ENCODE results near the gene ATP6V1F. TPM values are rescaled to one million over a fixed set of nuclear protein-coding genes. Genes with fewer than 3 reads are reported as not detected.

The ATP6V1F gene
- total RNA-seq, 3 donors from 2014 or later, result 55.6 to 85.5 (median 82.4) TPM

- Histone ChIP-seq H3K9me3 (no peaks in the 10 kb centered on the region), H3K4me1 (ENCODE audit: low read depth) (peaks cover 13% of the 10 kb centered on the region), H3K36me3 (ENCODE audit: low read depth) (no peaks in the 10 kb centered on the region), H3K4me3 (no peak overlapping the region)
- peak; percentile 26 for ATAC-seq
- DNase-seq, result peak in 2 of 3 donors; percentile 38 to 62
- intact Hi-C loops (cut with DNase I, micrococcal nuclease), result no loop called here
- no peak for TF ChIP-seq CTCF (IDR thresholded peaks at IDR 0.05)
Measured at GRCh38 chr7:128833148-128833945, 29.3 kb upstream of the ATP6V1F start.

DNA sequence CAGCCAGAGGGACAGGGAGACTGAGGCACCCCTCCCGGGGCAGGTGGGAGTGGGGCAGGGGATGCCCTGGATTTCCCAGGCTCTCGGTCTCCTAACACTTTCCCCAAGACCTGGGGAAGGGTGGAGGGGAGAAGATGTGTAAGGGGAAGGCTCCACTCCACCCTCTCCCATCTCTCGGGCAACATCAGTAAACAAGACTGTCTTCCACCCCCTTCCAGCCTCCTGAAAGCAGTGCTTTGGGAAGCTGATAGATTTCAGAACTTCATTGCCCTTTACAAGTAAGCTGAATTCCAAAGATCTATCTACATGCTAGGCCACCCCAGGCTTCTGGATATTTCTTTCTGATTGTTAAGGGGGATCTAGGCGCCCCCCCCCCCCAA lies 28.7 kb upstream of the ATP6V1F start:
- ATAC-seq (no peak), DNase-seq (no peak)
- H3K4me3 ChIP-seq, result no peak overlapping the region
- TF ChIP-seq CTCF (IDR thresholded peaks at IDR 0.05), result no peak
- no peaks in the 10 kb centered on the region for H3K9me3 ChIP-seq
- intact Hi-C loops (cut with DNase I, micrococcal nuclease), result no loop called here
- no peaks in the 10 kb centered on the region for H3K36me3 ChIP-seq (ENCODE audit: low read depth)
- H3K4me1 ChIP-seq (ENCODE audit: low read depth), result peaks cover 13% of the 10 kb centered on the region

- intact Hi-C loops (cut with DNase I, micrococcal nuclease), result no loop called here
- no peaks in the 10 kb centered on the region for H3K36me3 ChIP-seq (ENCODE audit: low read depth)
- no peak for ATAC-seq
- peaks cover 12% of the 10 kb centered on the region for H3K4me1 ChIP-seq (ENCODE audit: low read depth)
- no peak for DNase-seq
- TF ChIP-seq CTCF (IDR thresholded peaks at IDR 0.05), result no peak
- no peaks in the 10 kb centered on the region for H3K9me3 ChIP-seq
- H3K4me3 ChIP-seq, result no peak overlapping the region
Measured at GRCh38 chr7:128835231-128835751, 27.4 kb upstream of the ATP6V1F start.

GRCh38 chr7:128835790-128836641 lies 26.6 kb upstream of the ATP6V1F start:
- Histone ChIP-seq H3K36me3 (ENCODE audit: low read depth) (no peaks in the 10 kb centered on the region), H3K4me3 (no peak overlapping the region), H3K4me1 (ENCODE audit: low read depth) (peaks cover 5% of the 10 kb centered on the region), H3K9me3 (no peaks in the 10 kb centered on the region)
- ATAC-seq, result no peak
- TF ChIP-seq CTCF (IDR thresholded peaks at IDR 0.05), result no peak
- no peak for DNase-seq
- intact Hi-C loops (cut with DNase I, micrococcal nuclease), result no loop called here

DNA sequence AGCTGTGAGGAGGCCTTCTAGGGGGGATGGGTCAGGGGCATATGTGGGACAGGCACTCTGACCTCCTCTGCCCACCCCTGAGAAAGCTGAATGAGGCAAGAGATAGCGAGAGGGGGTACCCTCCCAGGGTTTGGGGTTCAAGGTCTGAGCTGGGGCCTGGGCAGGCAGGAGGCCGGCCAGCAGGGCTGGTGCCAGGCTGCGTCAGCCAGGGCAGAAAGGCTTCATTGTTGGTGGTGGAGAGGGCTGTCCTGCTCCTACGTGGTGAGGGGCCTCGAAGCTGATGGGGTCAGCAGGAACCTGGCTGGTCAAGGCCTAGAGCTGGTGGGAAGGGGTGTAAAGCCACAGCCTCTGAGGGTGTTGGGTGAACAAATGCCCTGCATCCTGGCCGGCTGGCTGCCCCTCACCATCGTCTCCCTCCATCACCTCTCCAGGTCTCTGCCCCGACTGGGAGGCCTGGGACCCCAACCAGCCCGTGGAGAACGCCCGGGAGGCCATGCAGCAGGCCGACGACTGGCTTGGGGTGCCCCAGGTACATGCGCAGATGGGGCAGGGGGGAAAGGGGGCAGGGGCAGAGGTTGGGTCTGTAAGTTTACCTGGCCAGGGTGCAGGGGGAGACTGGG lies 25.8 kb upstream of the ATP6V1F start:
- no peaks in the 10 kb centered on the region for H3K9me3 ChIP-seq

More for the DNA sequence above, 25.8 kb upstream of the ATP6V1F start:
- TF ChIP-seq CTCF (IDR thresholded peaks at IDR 0.05), result no peak
- peaks cover 3% of the 10 kb centered on the region for H3K4me1 ChIP-seq (ENCODE audit: low read depth)
- H3K36me3 ChIP-seq (ENCODE audit: low read depth), result no peaks in the 10 kb centered on the region
- intact Hi-C loops (cut with DNase I, micrococcal nuclease), result no loop called here
- ATAC-seq, result no peak
- no peak for DNase-seq
- H3K4me3 ChIP-seq, result no peak overlapping the region

All from mucosa of descending colon (tissue), 3 donors.